ENCODE results near the gene POU2AF3.

Gene POU2AF3

DNA sequence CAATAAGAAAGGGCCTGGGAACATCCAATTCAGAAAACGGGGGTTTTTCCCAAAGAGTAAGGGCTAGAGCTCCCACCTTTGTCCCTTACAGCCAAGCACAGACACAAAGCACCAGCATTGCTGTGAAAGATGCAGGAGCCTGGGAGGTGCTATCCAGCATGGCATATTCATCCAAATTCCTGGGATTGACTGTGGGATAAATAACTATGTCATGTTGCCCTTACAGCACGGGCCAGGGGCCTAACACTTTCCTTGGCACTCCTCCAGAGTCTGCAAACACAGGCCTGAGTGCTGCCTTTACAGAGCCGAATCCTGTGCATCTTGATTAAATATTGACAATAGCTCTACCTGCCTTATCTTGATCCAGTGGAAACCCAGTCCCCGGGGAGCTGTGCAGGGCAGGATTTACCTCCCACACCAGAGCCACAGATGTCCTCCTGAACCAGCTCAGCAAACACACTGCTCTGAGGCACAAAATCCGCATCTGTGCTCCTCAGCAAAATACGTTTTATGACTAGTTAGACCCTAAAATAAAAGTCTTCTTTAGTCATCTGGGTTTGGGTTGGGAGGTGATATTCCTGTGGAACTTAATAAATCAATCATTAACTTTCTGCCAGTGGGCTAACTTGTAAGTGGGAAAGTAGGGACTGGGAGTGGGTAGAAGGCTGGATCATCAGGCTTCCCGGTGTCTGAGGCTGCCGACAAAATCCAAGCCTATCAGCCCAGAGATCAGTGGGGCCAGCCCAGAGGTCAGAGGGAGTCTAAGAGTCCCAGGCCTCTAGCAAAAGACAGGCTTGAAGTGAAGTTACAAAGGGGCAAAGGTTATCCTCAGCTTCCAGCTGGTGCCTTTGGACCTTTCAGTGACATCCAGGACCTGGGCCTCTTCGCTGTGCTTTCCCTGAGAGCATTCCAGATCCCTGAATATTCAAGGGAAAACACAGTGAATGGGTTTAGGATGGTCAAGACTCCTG lies 36.5 kb downstream of the POU2AF3 start:
- Histone ChIP-seq H3K27me3 (ENCODE audit: insufficient read depth, low read length) (no peaks in the 10 kb centered on the region), H3K4me1 (ENCODE audit: insufficient read depth, low read length, severe bottlenecking) (peaks cover under 1% of the 10 kb centered on the region), H2AFZ (ENCODE audit: low read length) (no peak overlapping the region), H4K20me1 (ENCODE audit: insufficient read depth, low read length) (no peaks in the 10 kb centered on the region), H3K79me2 (ENCODE audit: insufficient read depth, low read length) (no peaks in the 10 kb centered on the region), H3F3A (ENCODE audit: insufficient read depth, low read length) (no peaks in the 10 kb centered on the region), H3K4me2 (ENCODE audit: low read length) (no peak overlapping the region), H3K9me3 (ENCODE audit: low read length) (peaks cover 5% of the 10 kb centered on the region), H3K9me2 (ENCODE audit: low read depth, low read length) (no peaks in the 10 kb centered on the region), H3K4me3 (ENCODE audit: low read depth, low read length, poor library complexity, severe bottlenecking) (no peak overlapping the region), H3K36me3 (ENCODE audit: insufficient read depth, low read length) (no peaks in the 10 kb centered on the region), H3K9ac (ENCODE audit: low read length) (no peak overlapping the region), H3K27ac (ENCODE audit: low read depth, low read length, poor library complexity, severe bottlenecking) (no peak overlapping the region)
- no peak for TF ChIP-seq EZH2 (IDR thresholded peaks at IDR 0.05; ENCODE audit: borderline replicate concordance, low read length)
- TF ChIP-seq, protein P1, sequence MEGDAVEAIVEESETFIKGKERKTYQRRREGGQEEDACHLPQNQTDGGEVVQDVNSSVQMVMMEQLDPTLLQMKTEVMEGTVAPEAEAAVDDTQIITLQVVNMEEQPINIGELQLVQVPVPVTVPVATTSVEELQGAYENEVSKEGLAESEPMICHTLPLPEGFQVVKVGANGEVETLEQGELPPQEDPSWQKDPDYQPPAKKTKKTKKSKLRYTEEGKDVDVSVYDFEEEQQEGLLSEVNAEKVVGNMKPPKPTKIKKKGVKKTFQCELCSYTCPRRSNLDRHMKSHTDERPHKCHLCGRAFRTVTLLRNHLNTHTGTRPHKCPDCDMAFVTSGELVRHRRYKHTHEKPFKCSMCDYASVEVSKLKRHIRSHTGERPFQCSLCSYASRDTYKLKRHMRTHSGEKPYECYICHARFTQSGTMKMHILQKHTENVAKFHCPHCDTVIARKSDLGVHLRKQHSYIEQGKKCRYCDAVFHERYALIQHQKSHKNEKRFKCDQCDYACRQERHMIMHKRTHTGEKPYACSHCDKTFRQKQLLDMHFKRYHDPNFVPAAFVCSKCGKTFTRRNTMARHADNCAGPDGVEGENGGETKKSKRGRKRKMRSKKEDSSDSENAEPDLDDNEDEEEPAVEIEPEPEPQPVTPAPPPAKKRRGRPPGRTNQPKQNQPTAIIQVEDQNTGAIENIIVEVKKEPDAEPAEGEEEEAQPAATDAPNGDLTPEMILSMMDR (IDR thresholded peaks at IDR 0.05; ENCODE audit: low read length), result no peak

DNA sequence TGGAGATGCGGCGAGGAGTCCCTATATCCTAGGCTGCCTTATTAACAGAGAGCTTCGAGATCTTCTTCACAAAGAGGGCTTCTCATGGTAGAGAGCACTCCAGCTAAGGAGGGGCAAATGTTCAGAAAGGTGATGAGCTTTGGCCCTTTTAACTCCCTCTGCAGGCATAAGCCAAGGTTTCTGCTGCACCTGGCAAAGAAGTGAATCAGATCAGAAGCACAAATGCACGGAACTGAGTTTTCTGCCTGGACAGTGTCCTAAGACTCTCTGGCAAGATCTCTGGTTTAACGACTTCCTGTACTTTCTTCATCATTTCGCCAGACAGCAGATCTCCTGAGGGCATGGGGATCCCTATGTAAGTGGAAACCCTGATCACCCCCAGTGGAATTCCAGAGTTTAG lies 37.2 kb downstream of the POU2AF3 start:
- Histone ChIP-seq H3K4me3 (ENCODE audit: low read depth, low read length, poor library complexity, severe bottlenecking) (no peak overlapping the region), H3K27me3 (ENCODE audit: insufficient read depth, low read length) (no peaks in the 10 kb centered on the region), H3K9ac (ENCODE audit: low read length) (no peak overlapping the region), H3K9me2 (ENCODE audit: low read depth, low read length) (no peaks in the 10 kb centered on the region), H3F3A (ENCODE audit: insufficient read depth, low read length) (no peaks in the 10 kb centered on the region), H3K36me3 (ENCODE audit: insufficient read depth, low read length) (no peaks in the 10 kb centered on the region), H3K9me3 (ENCODE audit: low read length) (peaks cover 12% of the 10 kb centered on the region), H3K4me1 (ENCODE audit: insufficient read depth, low read length, severe bottlenecking) (no peaks in the 10 kb centered on the region), H3K27ac (ENCODE audit: low read depth, low read length, poor library complexity, severe bottlenecking) (no peak overlapping the region), H4K20me1 (ENCODE audit: insufficient read depth, low read length) (no peaks in the 10 kb centered on the region), H3K4me2 (ENCODE audit: low read length) (no peak overlapping the region), H2AFZ (ENCODE audit: low read length) (no peak overlapping the region), H3K79me2 (ENCODE audit: insufficient read depth, low read length) (no peaks in the 10 kb centered on the region)
- TF ChIP-seq EZH2 (IDR thresholded peaks at IDR 0.05; ENCODE audit: borderline replicate concordance, low read length), result no peak
- TF ChIP-seq, protein P1 (IDR thresholded peaks at IDR 0.05; ENCODE audit: low read length), result no peak

DNA sequence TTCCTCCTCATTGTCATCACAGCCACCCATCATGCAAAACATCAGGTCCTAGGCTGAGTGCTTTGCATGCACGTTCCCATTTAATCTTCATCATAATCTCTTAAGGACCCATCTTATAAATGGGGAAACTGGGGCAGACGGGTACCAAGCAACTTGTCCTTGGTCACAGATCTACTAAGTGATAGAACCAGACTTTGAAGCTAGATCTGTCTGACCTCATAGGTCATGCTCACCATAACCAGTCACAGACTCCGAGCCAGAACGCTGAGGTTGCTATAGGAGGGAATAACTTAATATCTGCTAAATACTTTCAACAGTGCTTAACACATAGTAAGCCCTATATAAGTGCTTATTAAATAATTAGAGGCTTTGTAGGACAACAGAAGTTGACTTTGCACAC lies 37.7 kb downstream of the POU2AF3 start:
- no peak overlapping the region for H2AFZ ChIP-seq (ENCODE audit: low read length)
- H3K4me3 ChIP-seq (ENCODE audit: low read depth, low read length, poor library complexity, severe bottlenecking), result no peak overlapping the region
- H3K36me3 ChIP-seq (ENCODE audit: insufficient read depth, low read length), result no peaks in the 10 kb centered on the region
- H3K9ac ChIP-seq (ENCODE audit: low read length), result no peak overlapping the region
- no peaks in the 10 kb centered on the region for H3K79me2 ChIP-seq (ENCODE audit: insufficient read depth, low read length)
- no peaks in the 10 kb centered on the region for H4K20me1 ChIP-seq (ENCODE audit: insufficient read depth, low read length)
- H3K9me3 ChIP-seq (ENCODE audit: low read length), result peaks cover 12% of the 10 kb centered on the region
- H3K9me2 ChIP-seq (ENCODE audit: low read depth, low read length), result no peaks in the 10 kb centered on the region
- H3K4me2 ChIP-seq (ENCODE audit: low read length), result no peak overlapping the region
- no peak overlapping the region for H3K27ac ChIP-seq (ENCODE audit: low read depth, low read length, poor library complexity, severe bottlenecking)
- no peaks in the 10 kb centered on the region for H3K27me3 ChIP-seq (ENCODE audit: insufficient read depth, low read length)
- H3K4me1 ChIP-seq (ENCODE audit: insufficient read depth, low read length, severe bottlenecking), result no peaks in the 10 kb centered on the region
- no peaks in the 10 kb centered on the region for H3F3A ChIP-seq (ENCODE audit: insufficient read depth, low read length)
- TF ChIP-seq, protein P1 (IDR thresholded peaks at IDR 0.05; ENCODE audit: low read length), result no peak
- TF ChIP-seq EZH2 (IDR thresholded peaks at IDR 0.05; ENCODE audit: borderline replicate concordance, low read length), result no peak

All from OCI-LY1 (cell line).